SU-DHL-6 (cell line): ENCODE results near the gene SMAD7.

ENCODE experiments used
- EZH2phosphoT487 ChIP-seq: fragments of 200-600 bp; sonication (generic), shearing (Covaris generic); conservative IDR thresholded peaks from 2 replicates; pipeline ENCODE4 v1.6.1; 2018; ENCODE audit warnings: mild to moderate bottlenecking, antibody characterized with exemption, low read length, moderate library complexity, mixed read lengths
- TF ChIP-seq, protein P1 (sequence below): fragments of 200-600 bp; sonication (generic); IDR thresholded peaks from one replicate; pipeline ENCODE4 v1.5.1; 2017; ENCODE audit warnings: antibody characterized with exemption, mild to moderate bottlenecking, low read length, moderate library complexity; ENCODE audit not compliant: insufficient read depth, poor library complexity, severe bottlenecking

DNA sequence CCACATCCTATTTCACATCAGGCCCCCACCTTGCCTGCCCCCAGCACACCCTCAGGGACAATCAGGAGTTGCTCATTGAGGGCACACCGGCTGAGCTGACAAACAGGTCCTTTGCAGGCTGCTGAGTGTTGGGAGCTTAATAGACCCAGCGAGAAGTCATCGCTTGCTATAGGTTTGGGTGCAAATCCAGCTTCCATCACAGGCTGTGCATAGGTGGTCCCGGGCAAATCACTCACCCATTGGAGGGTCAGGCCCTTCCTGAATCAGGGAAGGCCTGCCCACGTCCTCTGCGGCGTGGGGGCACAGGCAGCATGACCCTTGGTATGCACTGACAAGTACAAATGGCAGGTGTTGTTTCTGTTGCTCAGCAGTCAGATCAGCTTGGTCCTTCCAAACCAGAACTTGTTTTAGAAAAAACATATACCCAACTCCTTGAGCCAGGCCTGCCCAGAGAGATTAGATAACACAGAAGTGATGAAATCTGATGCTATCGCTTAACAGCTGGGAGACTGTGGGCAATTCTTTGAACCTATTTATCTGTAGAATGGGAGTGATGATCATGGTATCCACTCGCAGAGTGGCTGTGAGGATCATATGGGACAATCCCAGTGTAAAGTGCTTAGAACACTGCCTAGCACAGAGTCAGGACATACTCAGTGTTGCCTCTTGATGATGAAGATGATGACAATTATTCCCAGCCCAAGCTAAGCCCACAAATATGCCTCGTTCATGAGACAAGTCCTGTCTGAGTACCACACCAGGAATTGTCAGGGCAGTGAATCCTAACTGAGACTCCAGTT lies 34.9 kb downstream of the SMAD7 start:
- TF ChIP-seq, protein P1, sequence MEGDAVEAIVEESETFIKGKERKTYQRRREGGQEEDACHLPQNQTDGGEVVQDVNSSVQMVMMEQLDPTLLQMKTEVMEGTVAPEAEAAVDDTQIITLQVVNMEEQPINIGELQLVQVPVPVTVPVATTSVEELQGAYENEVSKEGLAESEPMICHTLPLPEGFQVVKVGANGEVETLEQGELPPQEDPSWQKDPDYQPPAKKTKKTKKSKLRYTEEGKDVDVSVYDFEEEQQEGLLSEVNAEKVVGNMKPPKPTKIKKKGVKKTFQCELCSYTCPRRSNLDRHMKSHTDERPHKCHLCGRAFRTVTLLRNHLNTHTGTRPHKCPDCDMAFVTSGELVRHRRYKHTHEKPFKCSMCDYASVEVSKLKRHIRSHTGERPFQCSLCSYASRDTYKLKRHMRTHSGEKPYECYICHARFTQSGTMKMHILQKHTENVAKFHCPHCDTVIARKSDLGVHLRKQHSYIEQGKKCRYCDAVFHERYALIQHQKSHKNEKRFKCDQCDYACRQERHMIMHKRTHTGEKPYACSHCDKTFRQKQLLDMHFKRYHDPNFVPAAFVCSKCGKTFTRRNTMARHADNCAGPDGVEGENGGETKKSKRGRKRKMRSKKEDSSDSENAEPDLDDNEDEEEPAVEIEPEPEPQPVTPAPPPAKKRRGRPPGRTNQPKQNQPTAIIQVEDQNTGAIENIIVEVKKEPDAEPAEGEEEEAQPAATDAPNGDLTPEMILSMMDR, result no peak
- TF ChIP-seq EZH2phosphoT487, result no peak
